HepG2 (cell line): ENCODE measurements around the gene C11orf91. TPM values are rescaled to one million over a fixed set of nuclear protein-coding genes. Genes with fewer than 3 reads are reported as not detected.

Experiments used
- IRX3 ChIP-seq: sonication (generic); formaldehyde crosslinking; IDR thresholded peaks from 2 replicates; pipeline ENCODE4 v1.8.1; 2023; ENCODE audit warnings: mild to moderate bottlenecking, low read depth, missing genetic modification reagents, borderline replicate concordance
- JARID2 ChIP-seq: sonication (generic); formaldehyde crosslinking; IDR thresholded peaks from 2 replicates; pipeline ENCODE4 v1.8.1; 2023; ENCODE audit warnings: missing genetic modification reagents, inconsistent platforms; ENCODE audit not compliant: insufficient replicate concordance
- KAT8 ChIP-seq: IDR thresholded peaks from 2 replicates; pipeline ENCODE4 v1.6.1; 2016; ENCODE audit warnings: missing genetic modification reagents, missing compliant biosample characterization
- KDM6A ChIP-seq: IDR thresholded peaks from 2 replicates; pipeline ENCODE4 v1.6.1; 2016; ENCODE audit warnings: low read depth
- MIER3 ChIP-seq: IDR thresholded peaks from 2 replicates; pipeline ENCODE4 v1.6.1; 2016; ENCODE audit warnings: missing compliant biosample characterization, borderline replicate concordance
- RFX5 ChIP-seq: IDR thresholded peaks from 2 replicates; pipeline ENCODE4 v1.6.1; 2011; ENCODE audit warnings: low read depth, low read length, improper control_type of control experiment
- SOX13 ChIP-seq, 3 experiments: fragments of 450-650 bp in 1 of 3; sonication (generic) in 1 of 3; formaldehyde crosslinking in 1 of 3; IDR thresholded peaks in 2 of 3; conservative IDR thresholded peaks in 1 of 3; 2 replicates each; pipeline versions ENCODE4 v1.5.0 to v1.6.1; 2016 to 2020; ENCODE audit warnings: antibody characterized with exemption in 1 of 3, mild to moderate bottlenecking in 1 of 3, missing compliant biosample characterization in 1 of 3, missing genetic modification reagents in 1 of 3, moderate library complexity in 1 of 3
- ZBTB1 ChIP-seq: sonication (generic); formaldehyde crosslinking; IDR thresholded peaks from 2 replicates; pipeline ENCODE4 v1.4.0; 2020; ENCODE audit warnings: missing genetic modification reagents, borderline replicate concordance
- ZBTB21 ChIP-seq: sonication (generic); formaldehyde crosslinking; IDR thresholded peaks from 2 replicates; pipeline ENCODE4 v1.4.0; 2020; ENCODE audit warnings: missing genetic modification reagents
- ZMYM2 ChIP-seq: sonication (generic); formaldehyde crosslinking; IDR thresholded peaks from 2 replicates; pipeline ENCODE4 v1.8.0; 2022; ENCODE audit warnings: mild to moderate bottlenecking, missing genetic modification reagents
- ZNF136 ChIP-seq: sonication (generic); formaldehyde crosslinking; IDR thresholded peaks from 2 replicates; pipeline ENCODE4 v1.8.1; 2022; ENCODE audit warnings: low read depth, mild to moderate bottlenecking, moderate library complexity, missing genetic modification reagents
- ZNF577 ChIP-seq: sonication (generic); formaldehyde crosslinking; IDR thresholded peaks from 2 replicates; pipeline ENCODE4 v1.4.0; 2020; ENCODE audit warnings: mild to moderate bottlenecking, low read depth, missing genetic modification reagents, borderline replicate concordance
- ZNF652 ChIP-seq: IDR thresholded peaks from 2 replicates; pipeline ENCODE4 v1.6.1; 2016; ENCODE audit warnings: low read depth, borderline replicate concordance
- polyA plus RNA-seq, 8 experiments: library from polyadenylated mRNA; depleted of rRNA in 3 of 8; stranded (reverse) in 7 of 8; unstranded in 1 of 8; fragments of >200 nt; fragmentation: Illumina TruSeq in 4 of 8; extraction: Trizol in 4 of 8; gene quantifications; 2 replicates each; pipeline versions ENCODE4 v1.2.1 to v1.2.3, GENCODE V29; 2011 to 2016; ENCODE audit warnings: low read depth in 4 of 8, missing spikeins in 1 of 8, mixed read lengths in 1 of 8; ENCODE audit not compliant: insufficient read depth in 1 of 8
- total RNA-seq, 5 experiments: library from RNA; depleted of rRNA; stranded (reverse); fragments of >200 nt; fragmentation: Illumina TruSeq; extraction: Trizol; gene quantifications; 2 replicates each; pipeline ENCODE4 v1.2.3, GENCODE V29; 2016; ENCODE audit warnings: low read depth in 1 of 5
- TF ChIP-seq, protein P1 (sequence below): sonication (generic); formaldehyde crosslinking; IDR thresholded peaks from 2 replicates; pipeline ENCODE4 v1.4.0; 2020; ENCODE audit warnings: missing genetic modification reagents
- TF ChIP-seq, protein P2 (sequence below): sonication (generic); formaldehyde crosslinking; IDR thresholded peaks from 2 replicates; pipeline ENCODE4 v1.4.0; 2020; ENCODE audit warnings: mild to moderate bottlenecking, low read depth, missing genetic modification reagents
- TF ChIP-seq, protein P3 (sequence below): IDR thresholded peaks from 2 replicates; pipeline ENCODE4 v1.6.1; 2018; ENCODE audit warnings: missing genetic modification reagents, mild to moderate bottlenecking, missing compliant biosample characterization
- TF ChIP-seq, protein P4 (sequence below): IDR thresholded peaks from 2 replicates; pipeline ENCODE4 v1.6.1; 2016; ENCODE audit warnings: missing genetic modification reagents, missing compliant biosample characterization
- TF ChIP-seq, protein P5 (sequence below): IDR thresholded peaks from 2 replicates; pipeline ENCODE4 v1.6.1; 2012; ENCODE audit warnings: low read length, improper control_type of control experiment
- TF ChIP-seq, protein P6 (sequence below): IDR thresholded peaks from 2 replicates; pipeline ENCODE4 v1.6.1; 2016; ENCODE audit warnings: missing compliant biosample characterization, missing genetic modification reagents, borderline replicate concordance

C11orf91 gene
- total and polyA plus RNA-seq, 2 of the 13 experiments (the other 11 are each of a cell fraction or from before 2014, with no cell fraction given), result 0.35 TPM; not detected in 1

DNA sequence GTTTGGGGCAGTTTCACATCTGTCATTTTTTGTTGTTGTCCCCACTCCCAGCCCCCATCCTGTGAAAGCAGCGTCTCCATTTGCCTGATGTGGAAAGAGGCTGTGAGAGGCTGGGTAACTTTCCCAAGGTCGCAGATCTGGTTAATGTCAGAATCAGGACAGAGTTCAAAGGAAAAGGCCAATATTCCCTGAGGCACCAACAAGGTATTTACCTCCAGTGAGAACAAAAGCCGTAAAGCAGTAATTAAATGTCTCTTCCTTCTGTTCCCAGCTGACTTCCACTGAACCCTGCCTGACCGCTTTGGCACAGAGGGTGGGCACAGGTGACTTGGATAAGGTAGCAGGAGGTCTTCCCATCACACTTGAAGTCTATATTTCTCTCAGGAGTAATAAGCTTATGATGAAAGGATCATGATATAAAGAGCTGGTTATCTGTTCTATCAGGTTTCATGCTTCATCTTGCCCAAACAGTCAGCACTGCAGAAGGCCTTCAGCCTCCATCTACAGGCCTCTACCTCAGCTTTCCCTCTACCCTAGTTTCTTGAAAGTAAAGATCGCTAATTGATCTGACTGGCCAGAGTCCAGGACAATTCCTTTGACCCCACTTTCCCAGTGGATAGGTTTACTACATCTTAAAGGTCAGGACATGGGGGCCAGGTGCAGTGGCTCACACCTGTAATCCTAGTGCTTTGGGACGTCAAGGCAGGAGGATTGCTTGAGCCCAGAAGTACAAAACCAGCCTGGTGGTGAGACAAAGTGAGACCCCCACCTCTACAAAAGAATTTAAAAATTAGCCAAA is 9.4 kb downstream of the C11orf91 start (continued):
- TF ChIP-seq ZNF136 (no peak), ZNF652 (CRISPR knock-in tag) (0 out of 2 replicates have a peak, but pooled peaks have one; percentile 29), ZMYM2 (CRISPR knock-in tag) (0 out of 2 replicates have a peak, but pooled peaks have one; percentile 14), IRX3 (CRISPR knock-in tag) (0 out of 2 replicates have a peak, but pooled peaks have one; percentile 28), ZNF577 (CRISPR knock-in tag) (no peak), MIER3 (CRISPR knock-in tag) (no peak), KDM6A (CRISPR knock-in tag) (peak; percentile 83), JARID2 (CRISPR knock-in tag) (no peak), RFX5 (no peak), SOX13 (IDR thresholded peaks at IDR 0.05) (no peak), SOX13 (CRISPR knock-in tag; conservative IDR thresholded peaks at IDR 0.05 in 1 of 2, IDR thresholded peaks at IDR 0.05 in 1 of 2) (peak in 1 of 2 experiments; percentile 86; a peak in 2 of 4 replicates), ZBTB1 (CRISPR knock-in tag) (no peak), ZBTB21 (CRISPR knock-in tag) (no peak), KAT8 (CRISPR knock-in tag) (no peak)
- TF ChIP-seq, protein P1, sequence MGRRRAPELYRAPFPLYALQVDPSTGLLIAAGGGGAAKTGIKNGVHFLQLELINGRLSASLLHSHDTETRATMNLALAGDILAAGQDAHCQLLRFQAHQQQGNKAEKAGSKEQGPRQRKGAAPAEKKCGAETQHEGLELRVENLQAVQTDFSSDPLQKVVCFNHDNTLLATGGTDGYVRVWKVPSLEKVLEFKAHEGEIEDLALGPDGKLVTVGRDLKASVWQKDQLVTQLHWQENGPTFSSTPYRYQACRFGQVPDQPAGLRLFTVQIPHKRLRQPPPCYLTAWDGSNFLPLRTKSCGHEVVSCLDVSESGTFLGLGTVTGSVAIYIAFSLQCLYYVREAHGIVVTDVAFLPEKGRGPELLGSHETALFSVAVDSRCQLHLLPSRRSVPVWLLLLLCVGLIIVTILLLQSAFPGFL (CRISPR knock-in tag), result no peak
- TF ChIP-seq, protein P2, sequence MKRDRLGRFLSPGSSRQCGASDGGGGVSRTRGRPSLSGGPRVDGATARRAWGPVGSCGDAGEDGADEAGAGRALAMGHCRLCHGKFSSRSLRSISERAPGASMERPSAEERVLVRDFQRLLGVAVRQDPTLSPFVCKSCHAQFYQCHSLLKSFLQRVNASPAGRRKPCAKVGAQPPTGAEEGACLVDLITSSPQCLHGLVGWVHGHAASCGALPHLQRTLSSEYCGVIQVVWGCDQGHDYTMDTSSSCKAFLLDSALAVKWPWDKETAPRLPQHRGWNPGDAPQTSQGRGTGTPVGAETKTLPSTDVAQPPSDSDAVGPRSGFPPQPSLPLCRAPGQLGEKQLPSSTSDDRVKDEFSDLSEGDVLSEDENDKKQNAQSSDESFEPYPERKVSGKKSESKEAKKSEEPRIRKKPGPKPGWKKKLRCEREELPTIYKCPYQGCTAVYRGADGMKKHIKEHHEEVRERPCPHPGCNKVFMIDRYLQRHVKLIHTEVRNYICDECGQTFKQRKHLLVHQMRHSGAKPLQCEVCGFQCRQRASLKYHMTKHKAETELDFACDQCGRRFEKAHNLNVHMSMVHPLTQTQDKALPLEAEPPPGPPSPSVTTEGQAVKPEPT (CRISPR knock-in tag), result no peak
- TF ChIP-seq, protein P3, sequence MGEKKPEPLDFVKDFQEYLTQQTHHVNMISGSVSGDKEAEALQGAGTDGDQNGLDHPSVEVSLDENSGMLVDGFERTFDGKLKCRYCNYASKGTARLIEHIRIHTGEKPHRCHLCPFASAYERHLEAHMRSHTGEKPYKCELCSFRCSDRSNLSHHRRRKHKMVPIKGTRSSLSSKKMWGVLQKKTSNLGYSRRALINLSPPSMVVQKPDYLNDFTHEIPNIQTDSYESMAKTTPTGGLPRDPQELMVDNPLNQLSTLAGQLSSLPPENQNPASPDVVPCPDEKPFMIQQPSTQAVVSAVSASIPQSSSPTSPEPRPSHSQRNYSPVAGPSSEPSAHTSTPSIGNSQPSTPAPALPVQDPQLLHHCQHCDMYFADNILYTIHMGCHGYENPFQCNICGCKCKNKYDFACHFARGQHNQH, result 0 out of 2 replicates have a peak, but pooled peaks have one; percentile 26
- TF ChIP-seq, protein P4, sequence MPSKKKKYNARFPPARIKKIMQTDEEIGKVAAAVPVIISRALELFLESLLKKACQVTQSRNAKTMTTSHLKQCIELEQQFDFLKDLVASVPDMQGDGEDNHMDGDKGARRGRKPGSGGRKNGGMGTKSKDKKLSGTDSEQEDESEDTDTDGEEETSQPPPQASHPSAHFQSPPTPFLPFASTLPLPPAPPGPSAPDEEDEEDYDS (CRISPR knock-in tag), result no peak
- TF ChIP-seq, protein P5, sequence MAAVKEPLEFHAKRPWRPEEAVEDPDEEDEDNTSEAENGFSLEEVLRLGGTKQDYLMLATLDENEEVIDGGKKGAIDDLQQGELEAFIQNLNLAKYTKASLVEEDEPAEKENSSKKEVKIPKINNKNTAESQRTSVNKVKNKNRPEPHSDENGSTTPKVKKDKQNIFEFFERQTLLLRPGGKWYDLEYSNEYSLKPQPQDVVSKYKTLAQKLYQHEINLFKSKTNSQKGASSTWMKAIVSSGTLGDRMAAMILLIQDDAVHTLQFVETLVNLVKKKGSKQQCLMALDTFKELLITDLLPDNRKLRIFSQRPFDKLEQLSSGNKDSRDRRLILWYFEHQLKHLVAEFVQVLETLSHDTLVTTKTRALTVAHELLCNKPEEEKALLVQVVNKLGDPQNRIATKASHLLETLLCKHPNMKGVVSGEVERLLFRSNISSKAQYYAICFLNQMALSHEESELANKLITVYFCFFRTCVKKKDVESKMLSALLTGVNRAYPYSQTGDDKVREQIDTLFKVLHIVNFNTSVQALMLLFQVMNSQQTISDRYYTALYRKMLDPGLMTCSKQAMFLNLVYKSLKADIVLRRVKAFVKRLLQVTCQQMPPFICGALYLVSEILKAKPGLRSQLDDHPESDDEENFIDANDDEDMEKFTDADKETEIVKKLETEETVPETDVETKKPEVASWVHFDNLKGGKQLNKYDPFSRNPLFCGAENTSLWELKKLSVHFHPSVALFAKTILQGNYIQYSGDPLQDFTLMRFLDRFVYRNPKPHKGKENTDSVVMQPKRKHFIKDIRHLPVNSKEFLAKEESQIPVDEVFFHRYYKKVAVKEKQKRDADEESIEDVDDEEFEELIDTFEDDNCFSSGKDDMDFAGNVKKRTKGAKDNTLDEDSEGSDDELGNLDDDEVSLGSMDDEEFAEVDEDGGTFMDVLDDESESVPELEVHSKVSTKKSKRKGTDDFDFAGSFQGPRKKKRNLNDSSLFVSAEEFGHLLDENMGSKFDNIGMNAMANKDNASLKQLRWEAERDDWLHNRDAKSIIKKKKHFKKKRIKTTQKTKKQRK, result no peak
- TF ChIP-seq, protein P6, sequence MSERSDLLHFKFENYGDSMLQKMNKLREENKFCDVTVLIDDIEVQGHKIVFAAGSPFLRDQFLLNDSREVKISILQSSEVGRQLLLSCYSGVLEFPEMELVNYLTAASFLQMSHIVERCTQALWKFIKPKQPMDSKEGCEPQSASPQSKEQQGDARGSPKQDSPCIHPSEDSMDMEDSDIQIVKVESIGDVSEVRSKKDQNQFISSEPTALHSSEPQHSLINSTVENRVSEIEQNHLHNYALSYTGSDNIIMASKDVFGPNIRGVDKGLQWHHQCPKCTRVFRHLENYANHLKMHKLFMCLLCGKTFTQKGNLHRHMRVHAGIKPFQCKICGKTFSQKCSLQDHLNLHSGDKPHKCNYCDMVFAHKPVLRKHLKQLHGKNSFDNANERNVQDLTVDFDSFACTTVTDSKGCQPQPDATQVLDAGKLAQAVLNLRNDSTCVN (CRISPR knock-in tag), result no peak
